Breast epithelium (tissue), 4 donors: ENCODE data around the gene FBXO31. TPM values are rescaled to one million over a fixed set of nuclear protein-coding genes. Genes with fewer than 3 reads are reported as not detected.
"Not testable (repeated sequence)": the region's sequence is repeated elsewhere in the genome, so short reads cannot be mapped to it uniquely, and the experiment has no call there.

Experiments
- DNase-seq, 2 donors: peaks; one replicate each; pipeline ENCODE4 v3.0.0-alpha.2; 2019; ENCODE audit warnings: low spot score in 2 of 2
- H3K27ac ChIP-seq, 2 donors: fragments of 200-600 bp; sonication (generic) in 1 of 2; one replicate each; pipeline ENCODE4 v1.5.1; 2016 to 2019; ENCODE audit warnings: mild to moderate bottlenecking in 1 of 2
- H3K27me3 ChIP-seq, 2 donors: fragments of 200-600 bp; sonication (generic) in 1 of 2; one replicate each; pipeline versions ENCODE4 v1.5.1 to v1.6.0; 2017 to 2019; ENCODE audit warnings: control low read depth in 1 of 2, mild to moderate bottlenecking in 1 of 2
- H3K36me3 ChIP-seq: fragments of 200-600 bp; one replicate; pipeline ENCODE4 v1.5.1; 2019
- H3K4me1 ChIP-seq, 2 donors: fragments of 200-600 bp; sonication (generic); one replicate each; pipeline ENCODE4 v1.5.1; 2016 to 2019; ENCODE audit warnings: control low read depth in 1 of 2
- H3K4me3 ChIP-seq, 3 donors: fragments of 200-600 bp; sonication (generic); 1 replicate in 2 of 3; 2 replicates in 1 of 3; pipeline ENCODE4 v1.5.1; 2016 to 2019; ENCODE audit warnings: mild to moderate bottlenecking in 3 of 3, moderate library complexity in 2 of 3
- H3K9me3 ChIP-seq, 2 donors: fragments of 200-600 bp; sonication (generic) in 1 of 2; one replicate each; pipeline ENCODE4 v1.5.1; 2016 to 2019; ENCODE audit warnings: control low read depth in 1 of 2
- CTCF ChIP-seq, 3 donors: fragments of 450-650 bp; IDR thresholded peaks; one replicate each; pipeline ENCODE4 v1.5.1; 2016 to 2017; ENCODE audit warnings: antibody characterized with exemption in 3 of 3, mild to moderate bottlenecking in 3 of 3, moderate library complexity in 3 of 3
- POLR2A ChIP-seq: fragments of 450-650 bp; IDR thresholded peaks from one replicate; pipeline ENCODE4 v1.6.1; 2016; ENCODE audit warnings: antibody characterized with exemption, mild to moderate bottlenecking, moderate library complexity
- POLR2AphosphoS5 ChIP-seq, 3 donors: sonication (generic); formaldehyde crosslinking; IDR thresholded peaks; one replicate each; pipeline ENCODE4 v1.6.1; 2017; ENCODE audit warnings: antibody characterized with exemption in 3 of 3
- intact Hi-C: fragments of 100-400 bp; cut with DNase I; formaldehyde crosslinking; loops from one replicate; pipeline ENCODE4 v1.15.1; 2023; ENCODE audit warnings: low total_unique reads
- total RNA-seq, 3 donors: library from RNA; depleted of rRNA; stranded (reverse); fragments of >200 nt; gene quantifications; one replicate each; pipeline ENCODE4 v1.1.0, GENCODE V29; 2016

The FBXO31 gene
- total RNA-seq, 3 donors from 2014 or later: 43.0 to 74.7 (median 67.4) TPM

- no peaks in the 10 kb centered on the region for H3K27me3 ChIP-seq
- peak; percentile 55 to 56 for DNase-seq
- peak overlapping the region; percentile 99 to 100 for H3K27ac ChIP-seq
- H3K4me3 ChIP-seq: peak overlapping the region; percentile 69 to 97 (median 86)
- peaks cover under 1 to 19% of the 10 kb centered on the region in 2 donors for H3K4me1 ChIP-seq
- no peaks in the 10 kb centered on the region for H3K36me3 ChIP-seq
- intact Hi-C loops: no loop called here
- H3K9me3 ChIP-seq: no peaks in the 10 kb centered on the region
- TF ChIP-seq POLR2AphosphoS5 (IDR thresholded peaks at IDR 0.05): peak in 2 of 3 donors; percentile 36 to 61
- no peak for TF ChIP-seq POLR2A
- no peak for TF ChIP-seq CTCF (IDR thresholded peaks at IDR 0.05)
These were observed 9.5 kb upstream of the FBXO31 start for GRCh38 chr16:87392821-87393679.

GRCh38 chr16:87391950-87392820 is 8.6 kb upstream of the FBXO31 start, which contains the start of gene MAP1LC3B:
Gene MAP1LC3B (plus strand): TSS chr16:87392336. CDS start chr16:87392428, 92 bp downstream.
- TF ChIP-seq POLR2AphosphoS5 (IDR thresholded peaks at IDR 0.05) (peak; percentile 98 to 99 (median 99)), CTCF (IDR thresholded peaks at IDR 0.05) (peak in 1 of 3 donors; percentile 6), POLR2A (peak; percentile 98)
- intact Hi-C loops: no loop called here
- Histone ChIP-seq H3K27ac (peak within 1 kb of the TSS; percentile 99 to 100), H3K36me3 (no peaks in the 10 kb centered on the region), H3K4me1 (peaks cover 9 to 25% of the 10 kb centered on the region in 2 donors), H3K27me3 (no peaks in the 10 kb centered on the region), H3K9me3 (no peaks in the 10 kb centered on the region), H3K4me3 (peak within 1 kb of the TSS; percentile 69 to 97 (median 86))
- DNase-seq: peak; percentile 95 to 97

GRCh38 chr16:87391324-87391949 is 7.9 kb upstream of the FBXO31 start:
- Histone ChIP-seq H3K9me3 (no peaks in the 10 kb centered on the region), H3K27ac (peak overlapping the region; percentile 99 to 100), H3K36me3 (no peaks in the 10 kb centered on the region), H3K4me3 (peak overlapping the region; percentile 69 to 97 (median 86)), H3K4me1 (peaks cover 9 to 25% of the 10 kb centered on the region in 2 donors), H3K27me3 (no peaks in the 10 kb centered on the region)
- DNase-seq: peak in 1 of 2 donors; percentile 61
- TF ChIP-seq POLR2A (no peak), CTCF (IDR thresholded peaks at IDR 0.05) (peak in 1 of 3 donors; percentile 30)
- intact Hi-C loops: no loop called here

GRCh38 chr16:87390641-87391323 is 7.2 kb upstream of the FBXO31 start:
- Histone ChIP-seq H3K9me3 (no peaks in the 10 kb centered on the region), H3K27me3 (no peaks in the 10 kb centered on the region), H3K36me3 (no peaks in the 10 kb centered on the region), H3K4me3 (peak overlapping the region; percentile 69 to 97 (median 86)), H3K4me1 (peaks cover 9 to 25% of the 10 kb centered on the region in 2 donors), H3K27ac (peak overlapping the region; percentile 99 to 100)
- intact Hi-C loops: no loop called here
- DNase-seq: no peak
- no peak for TF ChIP-seq CTCF (IDR thresholded peaks at IDR 0.05)
- no peak for TF ChIP-seq POLR2A
- no peak for TF ChIP-seq POLR2AphosphoS5 (IDR thresholded peaks at IDR 0.05)

GRCh38 chr16:87389914-87390313 is 6.3 kb upstream of the FBXO31 start:
- H3K4me3 ChIP-seq, DNase-seq, H3K9me3 ChIP-seq, H3K27me3 ChIP-seq, intact Hi-C loops, H3K36me3 ChIP-seq: not testable (repeated sequence)
- peak overlapping the region; percentile 14 to 96 for H3K27ac ChIP-seq
- H3K4me1 ChIP-seq: peaks cover 9 to 21% of the 10 kb centered on the region in 2 donors
